Measurements from ENCODE around the gene OR2H2. TPM values are rescaled to one million over a fixed set of nuclear protein-coding genes. Genes with fewer than 3 reads are reported as not detected.
A peak's percentile ranks its signal among the peaks of the same experiment; 100 is the strongest.

OR2H2 gene
- total RNA-seq, 1 experiment from 2014 or later = not detected

DNA sequence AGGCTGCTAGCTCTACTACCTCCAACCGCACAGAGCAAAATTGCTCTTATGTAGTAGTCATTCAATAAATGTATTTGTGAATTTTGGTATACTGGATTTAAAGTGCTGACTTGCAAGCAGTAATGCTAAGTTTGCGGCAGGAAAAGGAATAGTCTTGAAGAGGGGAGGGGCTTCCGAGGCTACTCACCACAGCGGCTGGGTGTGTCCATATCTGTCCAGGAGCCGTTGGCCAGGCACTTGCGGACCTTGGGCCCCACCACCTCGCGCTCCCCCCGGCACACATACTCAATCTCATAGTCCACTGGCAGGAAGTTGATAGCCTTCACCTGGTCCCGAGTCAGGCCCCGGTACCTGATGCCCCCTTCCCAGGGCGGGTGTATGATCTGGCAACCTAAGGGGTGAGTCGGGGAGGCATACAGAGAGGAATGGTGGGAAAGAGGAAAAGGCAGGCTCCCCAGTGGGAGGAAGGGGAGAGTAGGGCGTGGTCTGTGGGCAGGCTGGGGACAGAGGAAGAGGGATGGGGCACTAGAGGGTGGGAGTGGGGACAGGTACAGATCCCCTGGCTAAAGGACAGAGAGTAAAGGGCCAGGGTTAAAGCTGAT is 46.4 kb downstream of the OR2H2 start:
- Histone ChIP-seq H3K9ac (ENCODE audit: low read length) (no peak overlapping the region), H3F3A (ENCODE audit: low read length, unreplicated experiment) (no peaks in the 10 kb centered on the region), H3K27ac (ENCODE audit: low read length) (no peak overlapping the region), H3K36me3 (ENCODE audit: low read depth, low read length) (no peaks in the 10 kb centered on the region), H4K20me1 (ENCODE audit: low read length) (no peaks in the 10 kb centered on the region), H3K4me3 (ENCODE audit: low read length) (peak overlapping the region; percentile 95; the same call in 1 of the 2 replicates), H3K9me2 (replicated peaks; ENCODE audit: low read length) (no peaks in the 10 kb centered on the region), H3K9me3 (ENCODE audit: low read length) (no peaks in the 10 kb centered on the region), H3K79me2 (ENCODE audit: low read length) (no peaks in the 10 kb centered on the region), H3K27me3 (ENCODE audit: low read length) (no peaks in the 10 kb centered on the region), H2AFZ (ENCODE audit: low read length) (no peak overlapping the region), H3K4me1 (ENCODE audit: insufficient read depth, low read length) (peaks cover 20% of the 10 kb centered on the region), H3K4me2 (ENCODE audit: low read length) (peak overlapping the region; percentile 90; the same call in 1 of the 2 replicates)
- no peak for ATAC-seq
- no TSS peak for BruUV-seq (replicated peaks)
- intact Hi-C loops (cut with micrococcal nuclease) = no loop called here
- ChIA-PET CTCF (no interaction called here), POLR2A (ENCODE audit: unreplicated experiment) (no interaction called here)
- no peak for DNase-seq
- TF ChIP-seq CTCF (conservative IDR thresholded peaks at IDR 0.05; ENCODE audit: low read depth, low read length) (no peak), EZH2phosphoT487 (IDR thresholded peaks at IDR 0.05; ENCODE audit: borderline replicate concordance, low read length) (no peak), EZH2 (IDR thresholded peaks at IDR 0.05; ENCODE audit: low read length, unreplicated experiment) (no peak)

GRCh38 chr6:29631860-29632731 is 47.2 kb downstream of the OR2H2 start:
- Histone ChIP-seq H3K4me1 (ENCODE audit: insufficient read depth, low read length) (peaks cover 20% of the 10 kb centered on the region), H2AFZ (ENCODE audit: low read length) (peak overlapping the region; percentile 94), H3K79me2 (ENCODE audit: low read length) (no peaks in the 10 kb centered on the region), H3K36me3 (ENCODE audit: low read depth, low read length) (no peaks in the 10 kb centered on the region), H3K4me2 (ENCODE audit: low read length) (peak overlapping the region; percentile 90), H3F3A (ENCODE audit: low read length, unreplicated experiment) (no peaks in the 10 kb centered on the region), H3K4me3 (ENCODE audit: low read length) (peak overlapping the region; percentile 95), H3K27ac (ENCODE audit: low read length) (no peak overlapping the region), H3K27me3 (ENCODE audit: low read length) (no peaks in the 10 kb centered on the region), H3K9me3 (ENCODE audit: low read length) (no peaks in the 10 kb centered on the region), H3K9ac (ENCODE audit: low read length) (peak overlapping the region; percentile 48), H4K20me1 (ENCODE audit: low read length) (no peaks in the 10 kb centered on the region), H3K9me2 (replicated peaks; ENCODE audit: low read length) (no peaks in the 10 kb centered on the region)
- BruUV-seq (replicated peaks) = no TSS peak
- TF ChIP-seq EZH2phosphoT487 (IDR thresholded peaks at IDR 0.05; ENCODE audit: borderline replicate concordance, low read length) (no peak), EZH2 (IDR thresholded peaks at IDR 0.05; ENCODE audit: low read length, unreplicated experiment) (no peak), CTCF (conservative IDR thresholded peaks at IDR 0.05; ENCODE audit: low read depth, low read length) (no peak)
- DNase-seq (peak; percentile 10), ATAC-seq (peak; percentile 17)
- CTCF ChIA-PET = interaction anchor here (0.5 to 2.0 kb wide), 4 partner anchors 16 to 471 kb away, joined by 3 to 16 read pairs (median 7); no protein-coding TSS in a partner anchor
- POLR2A ChIA-PET (ENCODE audit: unreplicated experiment) = interaction anchor here (0.6 kb wide), 1 partner anchor 16 kb away, joined by 14 read pairs; no protein-coding TSS in a partner anchor
- intact Hi-C loops (cut with micrococcal nuclease) = loop anchor here (2.0 kb wide), 1 partner anchor 19 kb away; no protein-coding TSS in a partner anchor
